CD8-positive, alpha-beta memory T cell (primary cell): ENCODE results near the gene APOA1. TPM values are rescaled to one million over a fixed set of nuclear protein-coding genes. Genes with fewer than 3 reads are reported as not detected.
"Not testable (repeated sequence)": the region's sequence is repeated elsewhere in the genome, so short reads cannot be mapped to it uniquely, and the experiment has no call there.

ENCODE experiments used
- CTCF ChIA-PET: fragments of 350-600 bp; sonication (Branson Sonifier 250); formaldehyde crosslinking; loops from one replicate; lab custom pipeline; 2021; ENCODE audit warnings: antibody characterized with exemption; lab: Charles Lee
- POLR2A ChIA-PET: fragments of 350-600 bp; sonication (Branson Sonifier 250); formaldehyde crosslinking; loops from one replicate; lab custom pipeline; 2021; ENCODE audit warnings: antibody characterized with exemption; lab: Charles Lee
- DNase-seq, 5 donors: peaks; one replicate each; pipeline versions ENCODE4 v3.0.0 to v3.0.0-alpha.2; 2020 to 2022; ENCODE audit warnings: mixed read lengths in 1 of 5
- H3K27ac ChIP-seq: one replicate; pipeline ENCODE4 v1.7.0; 2013; ENCODE audit warnings: low read depth, mild to moderate bottlenecking, low read length, moderate library complexity
- H3K27me3 ChIP-seq: 2 replicates; pipeline ENCODE4 v1.7.0; 2013; ENCODE audit warnings: low read length, mild to moderate bottlenecking; ENCODE audit not compliant: insufficient read depth, poor library complexity, severe bottlenecking
- H3K36me3 ChIP-seq: 2 replicates; pipeline ENCODE4 v1.7.0; 2013; ENCODE audit warnings: mild to moderate bottlenecking, low read length, moderate library complexity; ENCODE audit not compliant: insufficient read depth
- H3K4me1 ChIP-seq: 2 replicates; pipeline ENCODE4 v1.7.0; 2013; ENCODE audit warnings: mild to moderate bottlenecking, low read length, moderate library complexity; ENCODE audit not compliant: insufficient read depth
- H3K4me3 ChIP-seq: 2 replicates; pipeline ENCODE4 v1.7.0; 2013; ENCODE audit warnings: mild to moderate bottlenecking, low read length
- H3K9me3 ChIP-seq: 2 replicates; pipeline ENCODE4 v1.7.0; 2013; ENCODE audit warnings: mild to moderate bottlenecking, low read length
- H3K27ac Mint-ChIP-seq, 8 donors: one replicate each; pipeline ENCODE4 v1.8.0; 2020 to 2021; ENCODE audit warnings: mixed read lengths in 8 of 8, mild to moderate bottlenecking in 6 of 8, inconsistent platforms in 3 of 8, moderate library complexity in 3 of 8
- H3K27me3 Mint-ChIP-seq, 2 donors: one replicate each; pipeline ENCODE4 v1.8.0; 2020 to 2021; ENCODE audit warnings: mixed read lengths in 2 of 2, mild to moderate bottlenecking in 1 of 2, moderate library complexity in 1 of 2
- H3K36me3 Mint-ChIP-seq, 3 donors: one replicate each; pipeline ENCODE4 v1.8.0; 2020 to 2021; ENCODE audit warnings: mixed read lengths in 3 of 3, inconsistent platforms in 1 of 3, mild to moderate bottlenecking in 1 of 3
- H3K4me1 Mint-ChIP-seq, 3 donors: one replicate each; pipeline ENCODE4 v1.8.0; 2020 to 2021; ENCODE audit warnings: mixed read lengths in 3 of 3, inconsistent platforms in 1 of 3, mild to moderate bottlenecking in 1 of 3
- H3K4me3 Mint-ChIP-seq, 7 donors: one replicate each; pipeline ENCODE4 v1.8.0; 2020 to 2021; ENCODE audit warnings: mixed read lengths in 7 of 7, mild to moderate bottlenecking in 6 of 7, moderate library complexity in 4 of 7, inconsistent platforms in 2 of 7
- H3K9me3 Mint-ChIP-seq, 5 donors: one replicate each; pipeline ENCODE4 v1.8.0; 2020 to 2022; ENCODE audit warnings: mixed read lengths in 5 of 5, mild to moderate bottlenecking in 3 of 5, moderate library complexity in 2 of 5, inconsistent platforms in 1 of 5
- polyA plus RNA-seq: library from polyadenylated mRNA; unstranded; fragments of 300-500 nt; fragmentation: Illumina TruSeq; gene quantifications from one replicate; pipeline ENCODE4 v1.2.3, GENCODE V29; 2021
- total RNA-seq, 2 experiments: library from RNA; stranded (reverse); gene quantifications; one replicate each; pipeline ENCODE4 v1.2.3, GENCODE V29; 2021

Gene APOA1
- total and polyA plus RNA-seq, 3 experiments from 2014 or later, result 0.33 to 0.48 TPM; not detected in 1

DNA sequence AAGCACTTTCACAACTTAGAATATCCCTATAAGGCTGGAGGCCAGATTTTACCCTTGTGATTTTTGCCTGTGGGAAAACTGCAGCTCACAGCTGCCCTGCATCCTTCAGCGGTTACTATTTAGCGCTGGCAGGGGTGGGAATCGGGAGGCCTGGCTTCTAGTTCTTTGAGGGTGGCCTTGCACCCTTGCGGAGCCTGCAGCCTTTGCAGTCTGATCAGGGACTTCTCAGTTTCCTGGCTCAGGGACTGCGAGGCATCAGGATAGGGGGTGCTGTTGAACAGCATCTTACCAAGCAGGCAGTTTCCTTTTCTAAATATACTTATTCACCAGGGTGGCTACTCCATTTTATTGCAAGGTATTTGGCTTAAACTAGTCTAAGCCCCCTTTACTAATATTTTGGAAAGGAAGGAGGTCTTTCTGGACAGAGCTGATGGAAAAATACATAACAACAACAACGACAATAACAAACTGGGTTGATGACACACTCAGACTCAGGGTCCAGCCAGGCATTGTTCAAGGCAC is 2.9 kb upstream of the APOA1 start:
- peaks cover 4% of the 10 kb centered on the region for H3K4me1 ChIP-seq
- Mint-ChIP-seq H3K27me3 (no peaks in the 10 kb centered on the region), H3K27ac (peak overlapping the region in 1 of 8 donors; percentile 84), H3K4me1 (peaks cover 0 to 22% (median 6%) of the 10 kb centered on the region in 3 donors), H3K36me3 (peaks cover 4 to 21% (median 14%) of the 10 kb centered on the region in 3 donors), H3K4me3 (no peak overlapping the region), H3K9me3 (no peaks in the 10 kb centered on the region)
- POLR2A ChIA-PET, result interaction anchor here (0.5 kb wide), 1 partner anchor 42 kb away, joined by 3 read pairs; no protein-coding TSS in a partner anchor
- no peaks in the 10 kb centered on the region for H3K9me3 ChIP-seq
- H3K36me3 ChIP-seq, result no peaks in the 10 kb centered on the region
- CTCF ChIA-PET, result interaction anchor here (1.0 to 3.4 kb wide), 4 partner anchors 13 to 266 kb away, joined by 3 to 19 read pairs (median 4); no protein-coding TSS in a partner anchor
- DNase-seq, result no peak
- H3K4me3 ChIP-seq, result no peak overlapping the region
- no peak overlapping the region for H3K27ac ChIP-seq
- H3K27me3 ChIP-seq, result no peaks in the 10 kb centered on the region

DNA sequence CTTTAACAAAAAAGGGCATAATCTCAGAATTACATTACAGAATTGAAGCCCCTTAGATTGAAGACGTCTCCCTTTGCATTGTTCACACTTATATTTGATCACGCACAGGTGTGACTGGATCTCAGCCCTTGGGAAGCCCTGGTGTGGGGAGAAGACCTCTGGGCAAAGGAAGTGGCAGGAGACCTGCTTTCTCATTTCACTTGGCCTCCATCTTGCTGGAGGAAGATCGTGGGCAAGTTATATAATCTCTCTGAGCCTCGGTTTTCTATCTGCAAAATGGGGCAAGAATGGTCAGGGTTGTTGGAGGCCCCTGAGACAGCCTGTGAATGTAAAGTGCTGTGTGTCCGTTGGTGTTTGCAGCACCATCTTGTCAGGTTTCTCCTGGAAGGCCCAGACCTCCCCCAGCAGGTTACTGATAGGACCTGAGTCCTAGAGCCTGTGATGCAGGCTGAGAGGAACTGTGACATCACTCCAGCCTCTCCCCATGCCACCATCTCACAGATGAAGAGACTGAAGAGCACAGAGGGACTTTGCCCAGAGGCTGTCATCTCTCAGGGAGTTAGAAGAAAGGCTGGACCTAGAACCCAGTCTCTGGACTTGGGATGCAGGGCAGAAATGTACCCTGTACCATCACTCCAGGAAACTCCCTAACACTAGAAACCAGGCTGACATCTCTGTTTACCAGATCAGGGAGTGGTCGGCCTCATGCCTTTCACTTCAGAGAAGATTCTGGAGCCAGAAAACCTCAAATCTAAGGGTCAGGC is 1.1 kb upstream of the APOA1 start:
- H3K27me3 Mint-ChIP-seq, result no peaks in the 10 kb centered on the region
- H3K9me3 Mint-ChIP-seq, result no peaks in the 10 kb centered on the region

DNA sequence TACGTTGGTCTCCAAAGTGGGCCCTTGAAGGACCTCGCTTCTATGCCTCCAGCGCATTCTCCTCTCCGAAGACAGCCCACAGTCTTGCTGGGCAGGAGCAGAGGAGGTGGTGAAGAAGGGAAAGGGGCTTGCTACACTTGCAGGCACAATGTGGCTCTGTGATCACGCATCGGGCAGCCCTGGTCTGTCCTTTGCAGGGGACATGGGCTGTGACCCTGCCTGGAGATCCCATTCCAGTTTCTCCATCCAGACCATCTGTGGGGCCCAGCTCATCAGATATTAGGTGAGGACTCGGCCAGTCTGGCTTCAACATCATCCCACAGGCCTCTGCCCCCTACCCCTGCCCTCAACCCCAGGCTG is 810 bp downstream of the APOA1 start:
- H3K27me3 Mint-ChIP-seq, result no peaks in the 10 kb centered on the region
- Histone ChIP-seq H3K4me1 (peaks cover 7% of the 10 kb centered on the region), H3K9me3 (no peaks in the 10 kb centered on the region), H3K36me3 (no peaks in the 10 kb centered on the region), H3K4me3 (no peak overlapping the region), H3K27me3 (no peaks in the 10 kb centered on the region), H3K27ac (no peak overlapping the region)
- no peaks in the 10 kb centered on the region for H3K36me3 Mint-ChIP-seq
- H3K4me1 Mint-ChIP-seq, result peaks cover 5 to 29% (median 9%) of the 10 kb centered on the region in 3 donors
- no peak overlapping the region for H3K27ac Mint-ChIP-seq
- POLR2A ChIA-PET, result interaction anchor here (1.0 to 1.8 kb wide), 4 partner anchors 16 to 260 kb away, joined by 4 to 28 read pairs (median 8); partner anchors contain the start of gene APOA5
- DNase-seq, result no peak
- CTCF ChIA-PET, result interaction anchor here (0.9 to 8.4 kb wide), 40 partner anchors 9 to 395 kb away, joined by 3 to 101 read pairs (median 7); partner anchors contain the start of genes APOA4, APOA5, SIK3 and ZPR1
- no peaks in the 10 kb centered on the region for H3K9me3 Mint-ChIP-seq
- peak overlapping the region in 1 of 7 donors; percentile 86 for H3K4me3 Mint-ChIP-seq

More for the DNA sequence above, 1.1 kb upstream of the APOA1 start:
- H3K27ac ChIP-seq, result no peak overlapping the region
- no peak overlapping the region for H3K4me3 ChIP-seq
- DNase-seq, result no peak
- Mint-ChIP-seq H3K4me3 (peak overlapping the region in 1 of 7 donors; percentile 26), H3K27ac (peak overlapping the region in 2 of 8 donors; percentile 30 to 73), H3K36me3 (peaks cover 0 to 7% (median 5%) of the 10 kb centered on the region in 3 donors), H3K4me1 (peaks cover 5 to 29% (median 9%) of the 10 kb centered on the region in 3 donors)
- H3K9me3 ChIP-seq, result no peaks in the 10 kb centered on the region
- H3K36me3 ChIP-seq, result no peaks in the 10 kb centered on the region
- H3K4me1 ChIP-seq, result peaks cover 7% of the 10 kb centered on the region
- POLR2A ChIA-PET, result no interaction called here
- no peaks in the 10 kb centered on the region for H3K27me3 ChIP-seq
- CTCF ChIA-PET, result interaction anchor here (1.3 to 3.4 kb wide), 3 partner anchors 14 to 268 kb away, joined by 5 to 19 read pairs (median 19); no protein-coding TSS in a partner anchor

GRCh38 chr11:116835791-116836631 is 1.4 kb downstream of the APOA1 start:
- DNase-seq, result peak; percentile 64 to 89 (median 79)
- Histone ChIP-seq H3K9me3 (no peaks in the 10 kb centered on the region), H3K27ac (peak overlapping the region; percentile 31), H3K4me3 (peak overlapping the region; percentile 78), H3K27me3 (no peaks in the 10 kb centered on the region), H3K4me1 (peaks cover 7% of the 10 kb centered on the region), H3K36me3 (no peaks in the 10 kb centered on the region)
- H3K4me3 Mint-ChIP-seq, result peak overlapping the region; percentile 79 to 93 (median 82)
- no peaks in the 10 kb centered on the region for H3K36me3 Mint-ChIP-seq
- CTCF ChIA-PET, result interaction anchor here (0.6 to 8.4 kb wide), 54 partner anchors 8 to 395 kb away, joined by 3 to 101 read pairs (median 4); partner anchors contain the start of genes APOA4, APOA5, BUD13 and PAFAH1B2
- H3K27me3 Mint-ChIP-seq, result peaks cover 0 to 1% of the 10 kb centered on the region in 2 donors
- peaks cover 5 to 28% (median 9%) of the 10 kb centered on the region in 3 donors for H3K4me1 Mint-ChIP-seq
- POLR2A ChIA-PET, result interaction anchor here (0.8 to 1.8 kb wide), 9 partner anchors 11 to 263 kb away, joined by 3 to 28 read pairs (median 7); partner anchors contain the start of genes APOA5, BUD13, SIK3 and ZPR1
- H3K27ac Mint-ChIP-seq, result peak overlapping the region; percentile 29 to 81 (median 61)
- no peaks in the 10 kb centered on the region for H3K9me3 Mint-ChIP-seq

GRCh38 chr11:116835042-116835772 is 2.2 kb downstream of the APOA1 start:
- Mint-ChIP-seq H3K4me3 (peak overlapping the region; percentile 79 to 93 (median 82)), H3K9me3 (no peaks in the 10 kb centered on the region), H3K4me1 (peaks cover 5 to 20% (median 9%) of the 10 kb centered on the region in 3 donors), H3K36me3 (no peaks in the 10 kb centered on the region), H3K27me3 (peaks cover 0 to 1% of the 10 kb centered on the region in 2 donors), H3K27ac (peak overlapping the region in 5 of 8 donors; percentile 64 to 90 (median 79))
- Histone ChIP-seq H3K27me3 (no peaks in the 10 kb centered on the region), H3K27ac (peak overlapping the region; percentile 31), H3K36me3 (no peaks in the 10 kb centered on the region), H3K9me3 (no peaks in the 10 kb centered on the region), H3K4me1 (peaks cover 7% of the 10 kb centered on the region), H3K4me3 (peak overlapping the region; percentile 78)
- DNase-seq, result no peak
- CTCF ChIA-PET, result interaction anchor here (0.6 to 8.4 kb wide), 51 partner anchors 8 to 396 kb away, joined by 3 to 101 read pairs (median 5); partner anchors contain the start of genes APOA4, APOA5, BUD13 and PAFAH1B2
- POLR2A ChIA-PET, result interaction anchor here (0.8 to 1.8 kb wide), 9 partner anchors 12 to 264 kb away, joined by 3 to 28 read pairs (median 7); partner anchors contain the start of genes APOA5, BUD13, SIK3 and ZPR1

DNA sequence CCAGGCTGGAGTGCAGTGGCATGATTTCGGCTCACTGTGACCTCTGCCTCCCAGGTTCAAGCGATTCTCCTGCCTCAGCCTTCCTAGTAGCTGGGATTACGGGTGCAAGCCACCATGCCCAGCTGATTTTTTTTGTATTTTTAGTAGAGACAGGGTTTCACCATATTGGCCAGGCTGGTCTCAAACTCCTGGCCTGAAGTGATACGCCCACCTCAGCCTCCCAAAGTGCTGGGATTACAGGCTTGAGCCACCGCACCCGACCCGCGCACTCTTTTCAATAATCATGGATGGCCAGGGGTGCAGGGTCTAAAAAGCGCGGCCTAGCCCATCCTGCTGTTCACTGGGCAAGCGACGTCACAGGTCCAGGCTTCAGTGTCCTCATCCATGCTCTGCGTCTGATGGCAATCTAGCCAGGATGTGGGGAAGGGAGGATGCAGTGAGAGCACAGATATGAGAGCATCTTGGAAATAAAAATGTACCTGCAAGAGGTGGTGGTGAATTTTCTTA is 2.8 kb downstream of the APOA1 start:
- not testable (repeated sequence) for DNase-seq

More for the DNA sequence above, 2.8 kb downstream of the APOA1 start:
- not testable (repeated sequence) for H3K9me3 Mint-ChIP-seq, H3K4me3 ChIP-seq, H3K27me3 ChIP-seq, H3K27ac ChIP-seq, H3K9me3 ChIP-seq, H3K36me3 Mint-ChIP-seq, H3K27me3 Mint-ChIP-seq, H3K4me1 ChIP-seq, H3K36me3 ChIP-seq
- ChIA-PET CTCF (interaction anchor here (0.8 to 8.4 kb wide), 6 partner anchors 18 to 392 kb away, joined by 3 to 101 read pairs (median 4); partner anchors contain the start of genes APOA5 and ZPR1), POLR2A (interaction anchor here (0.6 kb wide), 1 partner anchor 309 kb away, joined by 7 read pairs; no protein-coding TSS in a partner anchor)
- Mint-ChIP-seq H3K27ac (peak overlapping the region in 3 of 8 donors; percentile 40 to 90 (median 64)), H3K4me1 (peaks cover 5 to 17% (median 9%) of the 10 kb centered on the region in 3 donors), H3K4me3 (peak overlapping the region in 6 of 7 donors; percentile 62 to 82 (median 69))
